Panc1 (cell line): ENCODE results near the gene SNU13. TPM values are rescaled to one million over a fixed set of nuclear protein-coding genes. Genes with fewer than 3 reads are reported as not detected.

ENCODE experiments used
- ATAC-seq: fragments of 200-7000 bp; cut with Tn5 transposase; 2 replicates; pipeline ENCODE4 v1.9.1; 2020; ENCODE audit warnings: mild to moderate bottlenecking, moderate library complexity
- BruUV-seq: library from RNA; stranded (reverse); fragments of 400-500 nt; replicated peaks from 2 replicates; lab custom pipeline; 2021; lab: Mats Ljungman, UMichigan
- CTCF ChIA-PET: fragments of 300-600 bp; sonication (Branson Sonifier 250); formaldehyde crosslinking; loops from one replicate; lab custom pipeline; 2022; ENCODE audit warnings: antibody characterized with exemption; lab: Charles Lee
- POLR2A ChIA-PET: fragments of 300-600 bp; sonication (Branson Sonifier 250); formaldehyde crosslinking; loops from one replicate; lab custom pipeline; 2022; ENCODE audit warnings: antibody characterized with exemption; lab: Charles Lee
- DNase-seq: peaks from one replicate; pipeline ENCODE4 v3.0.0-alpha.2; 2010; ENCODE audit warnings: low read depth, low spot score
- H3K27ac ChIP-seq: 2 replicates; pipeline ENCODE4 v1.5.1; 2011; ENCODE audit warnings: mild to moderate bottlenecking, low read length, inconsistent platforms
- H3K27me3 ChIP-seq: fragments of 200-500 bp; sonication (Bioruptor generic); 2 replicates; pipeline ENCODE4 v1.6.0; 2014; ENCODE audit warnings: low read length, inconsistent platforms; ENCODE audit not compliant: control insufficient read depth, insufficient read depth
- H3K36me3 ChIP-seq: fragments of 200-500 bp; sonication (Bioruptor generic); 2 replicates; pipeline ENCODE4 v1.5.1; 2014; ENCODE audit warnings: inconsistent platforms, mild to moderate bottlenecking, low read length, moderate library complexity; ENCODE audit not compliant: control insufficient read depth, insufficient read depth
- H3K4me1 ChIP-seq: 2 replicates; pipeline ENCODE4 v1.5.1; 2011; ENCODE audit warnings: inconsistent platforms, mild to moderate bottlenecking, low read length, moderate library complexity; ENCODE audit not compliant: control insufficient read depth, insufficient read depth
- H3K4me3 ChIP-seq, 2 experiments: 2 replicates each; pipeline ENCODE4 v1.5.1; 2011 to 2012; ENCODE audit warnings: low read depth in 2 of 2, low read length in 2 of 2, mild to moderate bottlenecking in 2 of 2, inconsistent platforms in 1 of 2, moderate library complexity in 1 of 2
- H3K9me3 ChIP-seq: fragments of 200-500 bp; sonication (Bioruptor generic); 2 replicates; pipeline ENCODE4 v1.5.1; 2014; ENCODE audit warnings: low read depth, mild to moderate bottlenecking, inconsistent platforms, low read length, moderate library complexity; ENCODE audit not compliant: control insufficient read depth, insufficient read depth
- POLR2AphosphoS5 ChIP-seq: IDR thresholded peaks from 2 replicates; pipeline ENCODE4 v1.6.1; 2012; ENCODE audit warnings: mild to moderate bottlenecking, low read depth, low read length, moderate library complexity
- SIN3A ChIP-seq: IDR thresholded peaks from 2 replicates; pipeline ENCODE4 v1.6.1; 2012; ENCODE audit warnings: low read depth, mild to moderate bottlenecking, low read length, moderate library complexity, borderline replicate concordance; ENCODE audit not compliant: insufficient read depth
- TCF7L2 ChIP-seq: IDR thresholded peaks from 2 replicates; pipeline ENCODE4 v1.6.1; 2011; ENCODE audit warnings: mild to moderate bottlenecking, low read depth, low read length, inconsistent platforms
- in situ Hi-C: cut with HindIII; loops from 2 replicates; pipeline ENCODE4 v1.10.0; 2016; ENCODE audit warnings: low sequenced_read_pairs, low pct_unique_long_range_greater_than_20kb
- intact Hi-C: fragments of 100-400 bp; cut with micrococcal nuclease; formaldehyde crosslinking; loops from one replicate; pipeline ENCODE4 v1.10.0; 2022; ENCODE audit not compliant: unreplicated experiment
- total RNA-seq: library from RNA; stranded (reverse); gene quantifications from one replicate; pipeline ENCODE4 v1.2.1, GENCODE V29; 2021; ENCODE audit not compliant: unreplicated experiment
- TF ChIP-seq, protein P1 (sequence below), 2 experiments: IDR thresholded peaks; 2 replicates each; pipeline ENCODE4 v1.6.1; 2011 to 2012; ENCODE audit warnings: low read depth in 2 of 2, control low read depth in 1 of 2, low read length in 1 of 2, mild to moderate bottlenecking in 1 of 2, moderate library complexity in 1 of 2; ENCODE audit not compliant: insufficient read depth in 1 of 2
- TF ChIP-seq, protein P2 (sequence below): fragments of 450-650 bp; IDR thresholded peaks from 2 replicates; pipeline ENCODE4 v1.5.1; 2017; ENCODE audit warnings: mild to moderate bottlenecking

SNU13 gene
- total RNA-seq, 1 experiment from 2014 or later, result 113 TPM

DNA sequence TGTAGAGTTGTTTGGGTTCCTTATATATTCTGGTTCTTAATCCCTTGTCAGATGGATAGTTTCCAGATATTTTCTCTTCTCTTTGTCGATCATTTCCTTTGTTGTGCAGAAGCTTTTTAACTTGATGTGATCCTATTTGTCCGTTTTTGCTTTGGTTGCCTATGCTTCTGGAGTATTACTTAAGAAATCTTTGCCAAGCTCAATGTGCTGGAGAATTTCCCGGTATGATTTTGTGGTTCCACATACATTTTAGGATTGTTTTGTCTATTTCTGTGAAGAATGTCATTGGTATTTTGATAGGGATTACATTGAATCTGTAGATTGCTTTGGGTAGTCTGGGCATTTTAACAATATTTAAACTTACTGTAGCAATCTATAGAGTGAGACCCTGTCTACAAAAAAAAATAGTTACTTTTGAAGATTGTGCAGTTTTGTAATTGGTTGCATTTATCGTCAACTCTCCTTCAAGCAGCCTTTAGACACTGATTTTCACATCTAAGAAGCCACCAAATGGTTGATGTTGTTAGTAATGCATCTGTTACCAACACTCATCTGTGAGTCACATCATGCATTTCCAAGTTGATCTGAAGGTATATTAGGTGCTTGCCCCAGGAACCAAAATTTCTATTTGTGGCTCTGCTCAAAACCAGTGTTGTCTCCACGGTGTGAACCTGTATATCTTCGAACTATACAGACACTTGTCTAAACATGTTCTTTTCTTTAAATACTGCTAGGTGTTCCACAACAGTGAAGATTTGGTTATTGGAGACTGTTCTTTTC lies 46.1 kb downstream of the SNU13 start:
- TF ChIP-seq, protein P1, sequence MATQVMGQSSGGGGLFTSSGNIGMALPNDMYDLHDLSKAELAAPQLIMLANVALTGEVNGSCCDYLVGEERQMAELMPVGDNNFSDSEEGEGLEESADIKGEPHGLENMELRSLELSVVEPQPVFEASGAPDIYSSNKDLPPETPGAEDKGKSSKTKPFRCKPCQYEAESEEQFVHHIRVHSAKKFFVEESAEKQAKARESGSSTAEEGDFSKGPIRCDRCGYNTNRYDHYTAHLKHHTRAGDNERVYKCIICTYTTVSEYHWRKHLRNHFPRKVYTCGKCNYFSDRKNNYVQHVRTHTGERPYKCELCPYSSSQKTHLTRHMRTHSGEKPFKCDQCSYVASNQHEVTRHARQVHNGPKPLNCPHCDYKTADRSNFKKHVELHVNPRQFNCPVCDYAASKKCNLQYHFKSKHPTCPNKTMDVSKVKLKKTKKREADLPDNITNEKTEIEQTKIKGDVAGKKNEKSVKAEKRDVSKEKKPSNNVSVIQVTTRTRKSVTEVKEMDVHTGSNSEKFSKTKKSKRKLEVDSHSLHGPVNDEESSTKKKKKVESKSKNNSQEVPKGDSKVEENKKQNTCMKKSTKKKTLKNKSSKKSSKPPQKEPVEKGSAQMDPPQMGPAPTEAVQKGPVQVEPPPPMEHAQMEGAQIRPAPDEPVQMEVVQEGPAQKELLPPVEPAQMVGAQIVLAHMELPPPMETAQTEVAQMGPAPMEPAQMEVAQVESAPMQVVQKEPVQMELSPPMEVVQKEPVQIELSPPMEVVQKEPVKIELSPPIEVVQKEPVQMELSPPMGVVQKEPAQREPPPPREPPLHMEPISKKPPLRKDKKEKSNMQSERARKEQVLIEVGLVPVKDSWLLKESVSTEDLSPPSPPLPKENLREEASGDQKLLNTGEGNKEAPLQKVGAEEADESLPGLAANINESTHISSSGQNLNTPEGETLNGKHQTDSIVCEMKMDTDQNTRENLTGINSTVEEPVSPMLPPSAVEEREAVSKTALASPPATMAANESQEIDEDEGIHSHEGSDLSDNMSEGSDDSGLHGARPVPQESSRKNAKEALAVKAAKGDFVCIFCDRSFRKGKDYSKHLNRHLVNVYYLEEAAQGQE (IDR thresholded peaks at IDR 0.05; ENCODE audit: insufficient read depth in 1 of 2, low read depth in 2 of 2, low read length in 1 of 2), result no peak
- no peak for TF ChIP-seq SIN3A
- CTCF ChIA-PET, result interaction anchor here (0.6 kb wide), 1 partner anchor 65 kb away, joined by 5 read pairs; no protein-coding TSS in a partner anchor
- Histone ChIP-seq H3K36me3 (peaks cover 23% of the 10 kb centered on the region; the same call in 1 of the 2 replicates), H3K4me3 (no peak overlapping the region), H3K27ac (no peak overlapping the region), H3K27me3 (no peaks in the 10 kb centered on the region), H3K4me1 (no peaks in the 10 kb centered on the region), H3K9me3 (no peaks in the 10 kb centered on the region)
- in situ Hi-C loops, result no loop called here
- no peak for DNase-seq
- BruUV-seq, result TSS peak; percentile 39
- POLR2A ChIA-PET, result no interaction called here
- intact Hi-C loops, result no loop called here
- ATAC-seq, result no peak

DNA sequence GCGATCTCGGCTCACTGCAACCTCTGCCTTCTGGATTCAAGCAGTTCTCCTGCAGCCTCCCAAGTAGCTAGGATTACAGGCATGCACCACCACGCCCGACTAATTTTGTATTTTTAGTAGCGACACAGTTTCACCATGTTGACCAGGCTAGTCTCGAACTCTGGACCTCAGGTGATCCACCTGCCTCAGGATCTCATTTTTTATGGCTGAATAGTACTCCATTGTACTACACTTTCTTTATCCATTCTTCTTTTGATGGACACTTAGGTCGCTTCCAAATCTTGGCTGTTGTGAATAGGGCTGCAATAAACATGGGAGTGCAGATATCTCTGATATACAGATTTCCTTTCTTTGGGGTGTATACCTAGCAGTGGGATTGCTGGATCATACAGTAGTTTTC lies 46.8 kb downstream of the SNU13 start:
- Histone ChIP-seq H3K27ac (no peak overlapping the region), H3K36me3 (peaks cover 27% of the 10 kb centered on the region; the same call in 1 of the 2 replicates), H3K4me1 (no peaks in the 10 kb centered on the region), H3K9me3 (no peaks in the 10 kb centered on the region), H3K4me3 (no peak overlapping the region), H3K27me3 (no peaks in the 10 kb centered on the region)
- ChIA-PET CTCF (no interaction called here), POLR2A (no interaction called here)
- BruUV-seq, result no TSS peak
- intact Hi-C loops, result no loop called here
- in situ Hi-C loops, result no loop called here
- DNase-seq (no peak), ATAC-seq (no peak)
- TF ChIP-seq TCF7L2, result no peak
- no peak for TF ChIP-seq SIN3A
- TF ChIP-seq POLR2AphosphoS5, result no peak
- TF ChIP-seq, protein P2, sequence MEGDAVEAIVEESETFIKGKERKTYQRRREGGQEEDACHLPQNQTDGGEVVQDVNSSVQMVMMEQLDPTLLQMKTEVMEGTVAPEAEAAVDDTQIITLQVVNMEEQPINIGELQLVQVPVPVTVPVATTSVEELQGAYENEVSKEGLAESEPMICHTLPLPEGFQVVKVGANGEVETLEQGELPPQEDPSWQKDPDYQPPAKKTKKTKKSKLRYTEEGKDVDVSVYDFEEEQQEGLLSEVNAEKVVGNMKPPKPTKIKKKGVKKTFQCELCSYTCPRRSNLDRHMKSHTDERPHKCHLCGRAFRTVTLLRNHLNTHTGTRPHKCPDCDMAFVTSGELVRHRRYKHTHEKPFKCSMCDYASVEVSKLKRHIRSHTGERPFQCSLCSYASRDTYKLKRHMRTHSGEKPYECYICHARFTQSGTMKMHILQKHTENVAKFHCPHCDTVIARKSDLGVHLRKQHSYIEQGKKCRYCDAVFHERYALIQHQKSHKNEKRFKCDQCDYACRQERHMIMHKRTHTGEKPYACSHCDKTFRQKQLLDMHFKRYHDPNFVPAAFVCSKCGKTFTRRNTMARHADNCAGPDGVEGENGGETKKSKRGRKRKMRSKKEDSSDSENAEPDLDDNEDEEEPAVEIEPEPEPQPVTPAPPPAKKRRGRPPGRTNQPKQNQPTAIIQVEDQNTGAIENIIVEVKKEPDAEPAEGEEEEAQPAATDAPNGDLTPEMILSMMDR, result no peak
- TF ChIP-seq, protein P1 (IDR thresholded peaks at IDR 0.05; ENCODE audit: insufficient read depth in 1 of 2, low read depth in 2 of 2, low read length in 1 of 2), result no peak
